HG03280 (cell line): ENCODE measurements around the gene IL19.
"Not testable (repeated sequence)": the region's sequence is repeated elsewhere in the genome, so short reads cannot be mapped to it uniquely, and the experiment has no call there.

ENCODE experiments used
- ATAC-seq: cut with Tn5 transposase; IDR thresholded peaks from one replicate; pipeline ENCODE4 v1.9.1; 2021; ENCODE audit warnings: mild to moderate bottlenecking, moderate library complexity; ENCODE audit not compliant: unreplicated experiment

The IL19 gene

GRCh38 chr1:206852662-206853061 lies 82.1 kb downstream of the IL19 start:
- not testable (repeated sequence) for ATAC-seq

GRCh38 chr1:206853696-206854095 lies 83.1 kb downstream of the IL19 start:
- not testable (repeated sequence) for ATAC-seq

GRCh38 chr1:206854401-206855129 lies 84.0 kb downstream of the IL19 start:
- ATAC-seq = no peak

GRCh38 chr1:206855859-206856258 lies 85.3 kb downstream of the IL19 start:
- ATAC-seq = no peak

GRCh38 chr1:206856674-206857464 lies 86.3 kb downstream of the IL19 start:
- ATAC-seq = peak; percentile 71

GRCh38 chr1:206859082-206859521 lies 88.5 kb downstream of the IL19 start:
- ATAC-seq = no peak

GRCh38 chr1:206860165-206860564 lies 89.6 kb downstream of the IL19 start:
- ATAC-seq = no peak

- no peak for ATAC-seq
These were observed 92.7 kb downstream of the IL19 start for GRCh38 chr1:206863266-206863665.

GRCh38 chr1:206864939-206865671 lies 94.5 kb downstream of the IL19 start, which contains the start of gene IL20:
Gene IL20, plus strand, starts transcription at chr1:206865623. Its CDS starts 230 bp downstream, at chr1:206865853.
- no peak for ATAC-seq

- ATAC-seq = no peak
These were observed 95.5 kb downstream of the IL19 start for GRCh38 chr1:206866062-206866461.

GRCh38 chr1:206867239-206867638 lies 96.7 kb downstream of the IL19 start:
- no peak for ATAC-seq

- no peak for ATAC-seq
These were observed 97.1 kb downstream of the IL19 start for GRCh38 chr1:206867716-206868115.

GRCh38 chr1:206868264-206868663 lies 97.7 kb downstream of the IL19 start:
- no peak for ATAC-seq

GRCh38 chr1:206872139-206872538 lies 101.6 kb downstream of the IL19 start:
- no peak for ATAC-seq

GRCh38 chr1:206873603-206874188 lies 103.1 kb downstream of the IL19 start:
- ATAC-seq = no peak

GRCh38 chr1:206875752-206876377 lies 105.3 kb downstream of the IL19 start:
- no peak for ATAC-seq

GRCh38 chr1:206878456-206878855 lies 107.9 kb downstream of the IL19 start:
- ATAC-seq = no peak

- ATAC-seq = no peak
These were observed 109.7 kb downstream of the IL19 start for GRCh38 chr1:206880314-206880713.

GRCh38 chr1:206882555-206882954 lies 112.0 kb downstream of the IL19 start:
- ATAC-seq = no peak

- no peak for ATAC-seq
These were observed 112.6 kb downstream of the IL19 start for GRCh38 chr1:206883160-206883559.

GRCh38 chr1:206883876-206884275 lies 113.3 kb downstream of the IL19 start:
- ATAC-seq = no peak
